Skeletal muscle tissue (tissue), 4 donors: Measurements from ENCODE around the gene SMCO1. TPM values are rescaled to one million over a fixed set of nuclear protein-coding genes. Genes with fewer than 3 reads are reported as not detected.
"Not testable (repeated sequence)": the region's sequence is repeated elsewhere in the genome, so short reads cannot be mapped to it uniquely, and the experiment has no call there.

Source experiments
- H3K27ac ChIP-seq: one replicate; pipeline ENCODE4 v1.7.0; 2013; ENCODE audit warnings: mild to moderate bottlenecking, low read depth, low read length, inconsistent platforms
- H3K27me3 ChIP-seq, 3 donors: one replicate each; pipeline ENCODE4 v1.7.0; 2013; ENCODE audit warnings: low read length in 3 of 3; ENCODE audit not compliant: control insufficient read depth in 3 of 3, insufficient read depth in 3 of 3
- H3K36me3 ChIP-seq, 3 donors: one replicate each; pipeline ENCODE4 v1.7.0; 2013; ENCODE audit warnings: low read length in 3 of 3; ENCODE audit not compliant: control insufficient read depth in 3 of 3, insufficient read depth in 3 of 3
- H3K4me1 ChIP-seq, 3 donors: one replicate each; pipeline ENCODE4 v1.7.0; 2013; ENCODE audit warnings: low read length in 3 of 3, mild to moderate bottlenecking in 3 of 3; ENCODE audit not compliant: control insufficient read depth in 3 of 3, insufficient read depth in 3 of 3
- H3K4me3 ChIP-seq, 3 donors: one replicate each; pipeline ENCODE4 v1.7.0; 2013; ENCODE audit warnings: low read length in 3 of 3
- H3K9ac ChIP-seq, 3 donors: one replicate each; pipeline ENCODE4 v1.7.0; 2013; ENCODE audit warnings: low read length in 3 of 3, mild to moderate bottlenecking in 3 of 3, moderate library complexity in 2 of 3, low read depth in 1 of 3
- H3K9me3 ChIP-seq, 3 donors: one replicate each; pipeline ENCODE4 v1.7.0; 2013; ENCODE audit warnings: low read length in 3 of 3; ENCODE audit not compliant: control insufficient read depth in 3 of 3
- total RNA-seq: library from RNA; depleted of rRNA; stranded (reverse); fragments of >200 nt; gene quantifications from one replicate; pipeline ENCODE4 v1.2.3, GENCODE V29; 2014
- donor health status: Osteomylitis.

SMCO1 gene
- total RNA-seq, 1 donor from 2014 or later, result 3.7 TPM

DNA sequence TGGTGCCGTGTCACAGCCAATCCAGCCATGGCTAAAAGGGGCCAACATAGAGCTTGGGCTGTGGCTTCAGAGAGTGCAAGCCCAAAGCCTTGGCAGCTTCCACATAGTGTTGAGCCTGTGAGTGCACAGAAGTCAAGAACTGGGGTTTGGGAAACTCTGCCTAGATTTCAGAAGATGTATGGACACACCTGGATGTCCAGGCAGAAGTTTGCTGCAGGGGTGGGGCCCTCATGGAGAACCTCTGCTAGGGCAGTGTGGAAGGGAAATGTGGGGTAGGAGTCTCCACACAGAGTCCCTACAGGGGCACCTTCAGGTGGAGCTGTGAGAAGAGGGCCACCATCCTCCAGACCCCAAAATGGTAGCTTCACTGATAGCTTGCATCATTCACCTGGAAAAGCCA lies 34.2 kb upstream of the SMCO1 start:
- not testable (repeated sequence) for H3K9ac ChIP-seq, H3K27ac ChIP-seq, H3K27me3 ChIP-seq, H3K4me3 ChIP-seq, H3K4me1 ChIP-seq, H3K9me3 ChIP-seq, H3K36me3 ChIP-seq

- no peak overlapping the region for H3K9ac ChIP-seq
- H3K4me3 ChIP-seq, result no peak overlapping the region
- H3K4me1 ChIP-seq, result no peaks in the 10 kb centered on the region
- H3K27me3 ChIP-seq, result no peaks in the 10 kb centered on the region
- H3K36me3 ChIP-seq, result no peaks in the 10 kb centered on the region
- H3K27ac ChIP-seq, result no peak overlapping the region
- peaks cover 0 to 3% (median 0%) of the 10 kb centered on the region in 3 donors for H3K9me3 ChIP-seq
These were observed 31.9 kb upstream of the SMCO1 start for GRCh38 chr3:196547067-196547466.

- no peaks in the 10 kb centered on the region for H3K36me3 ChIP-seq
- H3K27me3 ChIP-seq, result no peaks in the 10 kb centered on the region
- no peak overlapping the region for H3K27ac ChIP-seq
- no peaks in the 10 kb centered on the region for H3K4me1 ChIP-seq
- no peak overlapping the region for H3K9ac ChIP-seq
- peaks cover 0 to 3% (median 0%) of the 10 kb centered on the region in 3 donors for H3K9me3 ChIP-seq
- H3K4me3 ChIP-seq, result no peak overlapping the region
These were observed 31.4 kb upstream of the SMCO1 start for GRCh38 chr3:196546537-196546936.

- H3K9me3 ChIP-seq, result peaks cover 0 to under 1% (median 0%) of the 10 kb centered on the region in 3 donors
- H3K4me1 ChIP-seq, result no peaks in the 10 kb centered on the region
- H3K9ac ChIP-seq, result no peak overlapping the region
- no peaks in the 10 kb centered on the region for H3K36me3 ChIP-seq
- no peaks in the 10 kb centered on the region for H3K27me3 ChIP-seq
- no peak overlapping the region for H3K4me3 ChIP-seq
- H3K27ac ChIP-seq, result no peak overlapping the region
These were observed 29.4 kb upstream of the SMCO1 start for GRCh38 chr3:196544491-196544992.

- Histone ChIP-seq H3K36me3 (no peaks in the 10 kb centered on the region), H3K9ac (no peak overlapping the region), H3K27me3 (no peaks in the 10 kb centered on the region), H3K4me1 (peaks cover 0 to 3% (median 0%) of the 10 kb centered on the region in 3 donors), H3K9me3 (no peaks in the 10 kb centered on the region), H3K27ac (no peak overlapping the region), H3K4me3 (no peak overlapping the region)
These were observed 26.7 kb upstream of the SMCO1 start for GRCh38 chr3:196541684-196542445.

- H3K9me3 ChIP-seq, result no peaks in the 10 kb centered on the region
- H3K9ac ChIP-seq, result no peak overlapping the region
- peaks cover 0 to 3% (median 0%) of the 10 kb centered on the region in 3 donors for H3K4me1 ChIP-seq
- no peak overlapping the region for H3K27ac ChIP-seq
- H3K27me3 ChIP-seq, result peaks cover 0 to under 1% (median 0%) of the 10 kb centered on the region in 3 donors
- H3K4me3 ChIP-seq, result no peak overlapping the region
- no peaks in the 10 kb centered on the region for H3K36me3 ChIP-seq
These were observed 22.3 kb upstream of the SMCO1 start for GRCh38 chr3:196537319-196537984.

DNA sequence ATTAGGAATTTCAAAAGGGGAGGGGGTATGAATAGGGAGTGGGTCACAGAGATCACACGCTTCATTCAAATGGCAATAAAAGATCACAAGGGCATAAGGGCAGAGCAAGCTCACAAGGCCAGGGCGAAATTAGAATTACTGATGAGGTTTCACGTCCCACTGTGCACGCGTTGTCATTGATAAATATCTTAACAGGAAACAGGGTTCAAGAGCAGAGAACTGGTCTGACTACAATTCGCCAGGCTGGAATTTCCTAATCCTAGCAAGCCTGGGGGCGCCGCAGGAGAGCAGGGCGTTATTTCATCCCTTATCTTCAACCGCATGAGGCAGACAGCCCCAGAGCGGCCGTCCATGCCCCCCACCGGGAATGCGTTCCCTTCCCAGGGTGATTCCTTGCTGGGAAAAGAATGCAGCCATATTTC lies 18.1 kb upstream of the SMCO1 start:
- Histone ChIP-seq H3K36me3 (no peaks in the 10 kb centered on the region), H3K27me3 (peaks cover 0 to 2% (median 0%) of the 10 kb centered on the region in 3 donors), H3K4me3 (no peak overlapping the region), H3K9me3 (no peaks in the 10 kb centered on the region), H3K27ac (no peak overlapping the region), H3K9ac (no peak overlapping the region), H3K4me1 (peaks cover 0 to 7% (median 2%) of the 10 kb centered on the region in 3 donors)

DNA sequence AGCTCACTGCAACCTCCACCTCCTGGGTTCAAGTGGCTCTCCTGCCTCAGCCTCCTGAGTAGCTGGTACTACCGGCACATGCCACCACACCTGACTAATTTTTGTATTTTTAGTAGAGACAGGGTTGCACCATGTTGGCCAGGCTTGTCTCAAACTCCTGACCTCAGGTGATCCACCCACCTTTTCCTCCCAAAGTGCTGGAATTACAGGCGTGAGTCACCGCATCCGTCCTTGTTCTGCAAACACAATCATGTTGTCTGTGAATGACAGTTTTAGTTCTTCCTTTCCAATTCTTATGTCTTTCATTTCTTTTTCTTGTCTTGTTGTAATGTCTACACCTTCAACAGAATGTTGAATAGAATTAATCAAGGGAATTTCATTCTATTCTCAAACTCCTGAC lies 16.3 kb upstream of the SMCO1 start:
- Histone ChIP-seq H3K27me3 (peaks cover 0 to 2% (median 0%) of the 10 kb centered on the region in 3 donors), H3K9ac (no peak overlapping the region), H3K27ac (no peak overlapping the region), H3K9me3 (no peaks in the 10 kb centered on the region), H3K36me3 (no peaks in the 10 kb centered on the region), H3K4me1 (peaks cover 0 to 4% (median 2%) of the 10 kb centered on the region in 3 donors), H3K4me3 (no peak overlapping the region)

DNA sequence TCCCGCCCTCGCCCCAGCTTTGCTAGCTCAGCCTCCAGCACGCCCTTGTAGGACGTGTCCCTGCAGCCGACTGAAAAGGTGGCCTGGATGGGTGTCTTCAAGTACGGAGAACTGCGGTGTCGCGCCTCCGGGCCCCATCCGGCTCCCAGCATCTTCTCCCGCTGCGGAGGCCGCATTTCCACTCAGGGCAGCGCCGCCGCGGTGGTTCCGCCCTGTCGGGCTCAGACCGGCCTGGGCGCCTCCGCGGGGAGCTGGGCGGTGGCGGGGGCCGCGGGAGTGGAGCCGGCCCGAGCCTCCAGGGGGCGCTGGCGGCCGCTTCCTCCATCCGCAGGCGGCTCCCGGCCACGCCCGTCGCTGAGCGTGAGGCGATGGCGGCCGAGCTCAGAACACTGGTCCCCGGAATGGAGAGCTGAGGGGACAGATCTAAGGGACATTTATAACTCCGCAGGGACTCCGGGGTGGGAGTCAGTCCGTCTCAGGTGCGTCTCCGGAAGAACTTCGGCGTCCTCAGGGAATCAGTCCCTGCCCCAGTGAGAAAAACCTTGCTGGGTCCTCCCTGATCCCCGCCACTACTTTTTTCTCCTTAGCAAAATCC lies 13.6 kb upstream of the SMCO1 start:
- H3K9me3 ChIP-seq, result no peaks in the 10 kb centered on the region
- H3K4me1 ChIP-seq, result peaks cover 0 to 4% (median 2%) of the 10 kb centered on the region in 3 donors
- H3K27me3 ChIP-seq, result peaks cover 0 to 2% (median 0%) of the 10 kb centered on the region in 3 donors
- H3K9ac ChIP-seq, result peak overlapping the region; percentile 48 to 66 (median 50)
- no peaks in the 10 kb centered on the region for H3K36me3 ChIP-seq
- H3K27ac ChIP-seq, result no peak overlapping the region
- peak overlapping the region; percentile 61 to 77 (median 71) for H3K4me3 ChIP-seq

GRCh38 chr3:196525141-196525540 lies 10.0 kb upstream of the SMCO1 start:
- Histone ChIP-seq H3K27me3 (no peaks in the 10 kb centered on the region), H3K9ac (no peak overlapping the region), H3K27ac (no peak overlapping the region), H3K36me3 (no peaks in the 10 kb centered on the region), H3K4me3 (no peak overlapping the region), H3K4me1 (peaks cover 0 to 4% (median 2%) of the 10 kb centered on the region in 3 donors), H3K9me3 (peaks cover 0 to 4% (median 0%) of the 10 kb centered on the region in 3 donors)
